GM12891 (cell line): ENCODE results near the gene LRRC56.
"Not testable (repeated sequence)": the region's sequence is repeated elsewhere in the genome, so short reads cannot be mapped to it uniquely, and the experiment has no call there.

Experiments used
- DNase-seq: peaks from one replicate; pipeline ENCODE4 v3.0.0; 2011; ENCODE audit warnings: low spot score; ENCODE audit not compliant: insufficient read length
- FAIRE-seq: peaks from 2 replicates; lab custom pipeline; 2011; peaks lifted over from hg19 to GRCh38; lab: Jason Lieb, UNC
- PAX5 ChIP-seq: IDR thresholded peaks from 2 replicates; pipeline ENCODE4 v1.6.1; 2011; ENCODE audit warnings: low read length, moderate library complexity, mild to moderate bottlenecking; ENCODE audit not compliant: insufficient read depth, severe bottlenecking
- POLR2A ChIP-seq: IDR thresholded peaks from 2 replicates; pipeline ENCODE4 v1.6.1; 2011; ENCODE audit warnings: low read depth, low read length, control low read depth
- POLR2AphosphoS5 ChIP-seq: IDR thresholded peaks from 2 replicates; pipeline ENCODE4 v1.6.1; 2011; ENCODE audit warnings: low read depth, low read length, control low read depth
- POU2F2 ChIP-seq: IDR thresholded peaks from 2 replicates; pipeline ENCODE4 v1.6.1; 2011; ENCODE audit warnings: low read depth, mild to moderate bottlenecking, control low read depth, low read length, moderate library complexity
- SPI1 ChIP-seq: IDR thresholded peaks from 2 replicates; pipeline ENCODE4 v1.6.1; 2011; ENCODE audit warnings: low read depth, low read length, control low read depth
- TAF1 ChIP-seq: IDR thresholded peaks from 2 replicates; pipeline ENCODE4 v1.6.1; 2011; ENCODE audit warnings: low read depth, low read length, control low read depth

The LRRC56 gene

GRCh38 chr11:567011-567628 lies 29.8 kb downstream of the LRRC56 start:
- TF ChIP-seq POLR2A: no peak
- TF ChIP-seq SPI1: no peak
- TF ChIP-seq POU2F2: no peak
- no peak for TF ChIP-seq POLR2AphosphoS5
- TF ChIP-seq PAX5: no peak
- no peak for TF ChIP-seq TAF1
- DNase-seq (no peak), FAIRE-seq (peak; percentile 61)

- FAIRE-seq (no peak), DNase-seq (no peak)
- TF ChIP-seq PAX5 (no peak), TAF1 (no peak), POU2F2 (no peak), POLR2AphosphoS5 (no peak), SPI1 (no peak), POLR2A (no peak)
Observed at GRCh38 chr11:567629-568292, 30.4 kb downstream of the LRRC56 start.

DNA sequence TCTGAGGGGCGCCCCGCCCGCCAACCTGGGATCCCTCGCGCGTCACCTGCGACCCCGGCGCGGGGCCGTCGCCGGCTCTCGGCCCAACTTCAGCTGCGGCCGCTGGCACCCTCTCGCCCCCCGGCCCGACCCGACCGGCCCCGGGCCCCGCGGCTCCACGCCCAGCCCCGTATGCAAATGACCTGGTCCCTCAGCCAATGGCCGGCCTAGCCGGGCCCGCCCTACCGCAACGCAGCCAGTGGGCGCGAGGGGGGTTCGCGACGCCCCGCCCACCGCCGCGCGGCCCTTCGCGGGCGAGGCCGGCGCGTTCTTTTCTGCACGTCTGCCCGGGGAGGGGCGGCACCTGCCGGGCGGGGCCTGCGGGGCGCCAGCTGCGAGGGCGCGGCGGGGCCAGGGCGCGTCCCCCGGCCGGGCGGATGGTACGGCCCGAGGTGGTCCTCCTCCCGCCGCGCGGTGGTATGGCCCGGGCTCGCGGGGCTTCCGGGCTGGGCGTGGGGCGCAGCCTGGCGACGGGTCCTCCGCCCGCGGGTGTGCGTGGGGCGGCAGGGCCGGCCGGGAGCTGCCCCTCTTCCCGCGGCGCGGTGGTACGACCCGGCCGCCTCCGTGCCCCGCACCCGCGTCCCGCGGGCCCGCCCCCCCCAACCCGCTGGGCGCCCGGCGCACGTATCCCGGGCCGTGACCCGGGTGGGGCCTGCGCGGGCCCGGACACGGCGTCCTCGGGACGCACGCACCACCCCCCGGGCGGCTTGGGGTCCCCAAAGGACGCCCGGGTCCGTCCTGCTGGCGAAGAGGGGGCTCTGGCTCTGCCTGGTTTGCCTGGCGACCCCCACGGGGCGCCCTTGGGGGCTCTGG lies 31.2 kb downstream of the LRRC56 start:
- FAIRE-seq (peak; percentile 100), DNase-seq (peak; percentile 100)
- TF ChIP-seq SPI1 (no peak), POLR2AphosphoS5 (no peak), POU2F2 (peak; percentile 94)

- TF ChIP-seq SPI1 (no peak), POLR2A (no peak), POLR2AphosphoS5 (no peak), PAX5 (no peak), TAF1 (no peak)
- DNase-seq: no peak
- peak; percentile 26 for FAIRE-seq
Observed at GRCh38 chr11:569158-569885, 32.0 kb downstream of the LRRC56 start.

DNA sequence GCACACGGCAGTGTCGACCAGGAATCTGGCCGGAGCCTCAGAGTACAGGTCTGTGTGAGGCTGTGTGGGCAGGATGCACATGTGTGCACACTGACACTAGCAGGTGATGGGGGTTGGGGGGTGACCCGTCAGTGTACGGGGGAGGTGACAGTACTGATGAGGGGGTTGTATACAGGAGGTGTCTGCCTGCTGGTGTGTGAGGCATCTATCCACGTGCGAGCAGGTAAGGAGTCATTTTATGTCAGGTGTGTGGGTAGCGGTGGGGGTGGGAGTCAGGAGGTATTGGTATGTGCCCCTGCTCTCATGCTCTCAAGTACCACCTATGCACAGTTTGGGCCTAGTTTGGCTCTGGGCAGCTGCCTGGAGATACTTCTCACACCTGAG lies 34.5 kb downstream of the LRRC56 start:
- DNase-seq (no peak), FAIRE-seq (no peak)
- no peak for TF ChIP-seq POLR2A
- no peak for TF ChIP-seq SPI1
- TF ChIP-seq POLR2AphosphoS5: no peak
- no peak for TF ChIP-seq TAF1
- no peak for TF ChIP-seq POU2F2
- TF ChIP-seq PAX5: no peak

- FAIRE-seq (no peak), DNase-seq (no peak)
- TF ChIP-seq PAX5 (no peak), SPI1 (no peak), POLR2AphosphoS5 (no peak), TAF1 (no peak), POLR2A (no peak), POU2F2 (no peak)
Observed at GRCh38 chr11:573146-573759, 35.9 kb downstream of the LRRC56 start.

DNA sequence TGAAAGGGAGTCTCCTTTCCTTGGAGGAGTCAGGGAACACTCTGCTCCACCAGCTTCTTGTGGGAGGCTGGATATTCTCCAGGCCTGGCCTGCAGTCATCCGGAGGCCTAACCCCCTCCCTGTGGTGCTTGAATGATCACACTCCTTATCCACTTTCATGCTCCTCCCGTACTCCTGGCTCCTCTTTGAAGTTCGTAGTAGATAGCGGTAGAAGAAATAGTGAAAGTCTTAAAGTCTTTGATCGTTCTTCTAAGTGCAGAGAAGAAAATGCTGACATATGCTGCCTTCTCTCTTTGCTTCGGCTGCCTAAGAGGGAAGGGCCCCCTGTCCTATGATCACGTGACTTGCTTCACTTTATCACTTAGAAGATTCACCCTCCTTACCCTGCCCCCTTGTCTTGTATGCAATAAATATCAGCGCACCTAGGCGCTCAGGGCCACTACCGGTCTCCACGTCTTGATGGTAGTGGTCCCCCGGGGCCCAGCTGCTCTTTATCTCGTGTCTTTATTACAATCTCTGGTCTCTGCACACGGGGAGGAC lies 36.8 kb downstream of the LRRC56 start:
- not testable (repeated sequence) for DNase-seq

GRCh38 chr11:574632-575312 lies 37.4 kb downstream of the LRRC56 start:
- FAIRE-seq: peak; percentile 9

More for the DNA sequence above, 36.8 kb downstream of the LRRC56 start:
- FAIRE-seq: not testable (repeated sequence)

More at GRCh38 chr11:574632-575312, 37.4 kb downstream of the LRRC56 start:
- TF ChIP-seq POU2F2 (no peak), POLR2AphosphoS5 (no peak), SPI1 (no peak), POLR2A (no peak), PAX5 (no peak), TAF1 (no peak)
- DNase-seq: no peak
